Body of pancreas (tissue), 4 donors: Measurements from ENCODE around the gene RANBP17.

Experiments used
- POLR2A ChIP-seq, 3 donors: fragments of 450-650 bp; IDR thresholded peaks; one replicate each; pipeline ENCODE4 v1.6.1; 2016; ENCODE audit warnings: antibody characterized with exemption in 3 of 3, mild to moderate bottlenecking in 2 of 3
- TF ChIP-seq, protein P1 (sequence below), 7 experiments: fragments of 450-650 bp in 4 of 7; fragments of 200-600 bp in 3 of 7; sonication (generic) in 3 of 7; IDR thresholded peaks; one replicate each; pipeline ENCODE4 v1.5.1; 2016 to 2019; ENCODE audit warnings: antibody characterized with exemption in 7 of 7

DNA sequence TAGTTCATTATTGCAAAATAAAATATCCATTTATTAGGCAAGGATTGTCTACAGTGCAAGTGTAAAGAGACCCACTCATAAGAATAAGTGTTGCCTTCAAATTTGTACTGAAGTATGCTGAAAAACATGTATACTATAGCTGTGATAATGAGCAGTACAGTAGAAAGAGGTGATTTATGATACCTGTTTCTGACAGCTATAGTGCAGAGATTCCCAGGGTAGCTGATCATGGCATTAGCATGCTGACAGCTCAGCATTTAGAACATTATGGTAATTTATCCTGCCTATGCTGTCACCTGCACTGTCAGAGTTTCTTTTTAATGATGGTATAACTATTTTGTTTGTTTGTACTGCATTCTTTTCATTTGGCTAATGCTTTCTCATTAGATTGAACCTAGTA is 269.7 kb downstream of the RANBP17 start:
- TF ChIP-seq, protein P1, sequence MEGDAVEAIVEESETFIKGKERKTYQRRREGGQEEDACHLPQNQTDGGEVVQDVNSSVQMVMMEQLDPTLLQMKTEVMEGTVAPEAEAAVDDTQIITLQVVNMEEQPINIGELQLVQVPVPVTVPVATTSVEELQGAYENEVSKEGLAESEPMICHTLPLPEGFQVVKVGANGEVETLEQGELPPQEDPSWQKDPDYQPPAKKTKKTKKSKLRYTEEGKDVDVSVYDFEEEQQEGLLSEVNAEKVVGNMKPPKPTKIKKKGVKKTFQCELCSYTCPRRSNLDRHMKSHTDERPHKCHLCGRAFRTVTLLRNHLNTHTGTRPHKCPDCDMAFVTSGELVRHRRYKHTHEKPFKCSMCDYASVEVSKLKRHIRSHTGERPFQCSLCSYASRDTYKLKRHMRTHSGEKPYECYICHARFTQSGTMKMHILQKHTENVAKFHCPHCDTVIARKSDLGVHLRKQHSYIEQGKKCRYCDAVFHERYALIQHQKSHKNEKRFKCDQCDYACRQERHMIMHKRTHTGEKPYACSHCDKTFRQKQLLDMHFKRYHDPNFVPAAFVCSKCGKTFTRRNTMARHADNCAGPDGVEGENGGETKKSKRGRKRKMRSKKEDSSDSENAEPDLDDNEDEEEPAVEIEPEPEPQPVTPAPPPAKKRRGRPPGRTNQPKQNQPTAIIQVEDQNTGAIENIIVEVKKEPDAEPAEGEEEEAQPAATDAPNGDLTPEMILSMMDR (IDR thresholded peaks at IDR 0.05), result no peak
- TF ChIP-seq POLR2A (IDR thresholded peaks at IDR 0.05), result no peak
